ENCODE measurements around the gene TMEM126A. TPM values are rescaled to one million over a fixed set of nuclear protein-coding genes. Genes with fewer than 3 reads are reported as not detected.

TMEM126A gene
- total RNA-seq, 1 donor from 2014 or later: 6.8 TPM

GRCh38 chr11:85680897-85681296 is 33.1 kb downstream of the TMEM126A start:
- no peaks in the 10 kb centered on the region for H3K9me3 ChIP-seq
- H3K27ac ChIP-seq: no peak overlapping the region
- no peaks in the 10 kb centered on the region for H3K27me3 ChIP-seq
- H3K36me3 ChIP-seq: no peaks in the 10 kb centered on the region
- H3K4me3 ChIP-seq: no peak overlapping the region
- no peak for DNase-seq (ENCODE audit: low spot score in 2 of 2)
- intact Hi-C loops (cut with DNase I): loop anchor here (10.0 kb wide), 1 partner anchor 564 kb away; the partner anchor contains the start of gene EED
- H3K4me1 ChIP-seq: peaks cover 3 to 5% of the 10 kb centered on the region in 2 donors
- TF ChIP-seq, protein P1, sequence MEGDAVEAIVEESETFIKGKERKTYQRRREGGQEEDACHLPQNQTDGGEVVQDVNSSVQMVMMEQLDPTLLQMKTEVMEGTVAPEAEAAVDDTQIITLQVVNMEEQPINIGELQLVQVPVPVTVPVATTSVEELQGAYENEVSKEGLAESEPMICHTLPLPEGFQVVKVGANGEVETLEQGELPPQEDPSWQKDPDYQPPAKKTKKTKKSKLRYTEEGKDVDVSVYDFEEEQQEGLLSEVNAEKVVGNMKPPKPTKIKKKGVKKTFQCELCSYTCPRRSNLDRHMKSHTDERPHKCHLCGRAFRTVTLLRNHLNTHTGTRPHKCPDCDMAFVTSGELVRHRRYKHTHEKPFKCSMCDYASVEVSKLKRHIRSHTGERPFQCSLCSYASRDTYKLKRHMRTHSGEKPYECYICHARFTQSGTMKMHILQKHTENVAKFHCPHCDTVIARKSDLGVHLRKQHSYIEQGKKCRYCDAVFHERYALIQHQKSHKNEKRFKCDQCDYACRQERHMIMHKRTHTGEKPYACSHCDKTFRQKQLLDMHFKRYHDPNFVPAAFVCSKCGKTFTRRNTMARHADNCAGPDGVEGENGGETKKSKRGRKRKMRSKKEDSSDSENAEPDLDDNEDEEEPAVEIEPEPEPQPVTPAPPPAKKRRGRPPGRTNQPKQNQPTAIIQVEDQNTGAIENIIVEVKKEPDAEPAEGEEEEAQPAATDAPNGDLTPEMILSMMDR (IDR thresholded peaks at IDR 0.05): no peak

GRCh38 chr11:85682330-85683305 is 34.9 kb downstream of the TMEM126A start:
- Histone ChIP-seq H3K4me1 (peaks cover 5 to 6% of the 10 kb centered on the region in 2 donors), H3K4me3 (peak overlapping the region; percentile 58 to 74), H3K27ac (no peak overlapping the region), H3K9me3 (no peaks in the 10 kb centered on the region), H3K27me3 (no peaks in the 10 kb centered on the region), H3K36me3 (no peaks in the 10 kb centered on the region)
- DNase-seq (ENCODE audit: low spot score in 2 of 2): peak in 1 of 2 donors; percentile 71
- intact Hi-C loops (cut with DNase I): loop anchor here (10.0 kb wide), 1 partner anchor 562 kb away; the partner anchor contains the start of gene EED
- TF ChIP-seq, protein P1 (IDR thresholded peaks at IDR 0.05): no peak

GRCh38 chr11:85685125-85685819 is 37.5 kb downstream of the TMEM126A start:
- DNase-seq (ENCODE audit: low spot score in 2 of 2): no peak
- no peaks in the 10 kb centered on the region for H3K9me3 ChIP-seq
- intact Hi-C loops (cut with DNase I): loop anchor here (1.0 to 10.0 kb wide), 3 partner anchors 56 to 560 kb away; partner anchors contain the start of genes EED and SYTL2
- H3K27me3 ChIP-seq: no peaks in the 10 kb centered on the region
- peaks cover 5 to 6% of the 10 kb centered on the region in 2 donors for H3K4me1 ChIP-seq
- H3K36me3 ChIP-seq: no peaks in the 10 kb centered on the region
- peak overlapping the region; percentile 57 to 73 for H3K27ac ChIP-seq
- H3K4me3 ChIP-seq: peak overlapping the region; percentile 53 to 61
- TF ChIP-seq, protein P1 (IDR thresholded peaks at IDR 0.05): no peak

GRCh38 chr11:85685820-85686459 is 38.2 kb downstream of the TMEM126A start, which contains the start of gene CCDC89:
TSS of gene CCDC89 (minus strand) at chr11:85686195. CDS start at chr11:85686130, 65 bp downstream.
- intact Hi-C loops (cut with DNase I): loop anchor here (1.0 to 10.0 kb wide), 4 partner anchors 22 to 559 kb away; partner anchors contain the start of genes EED and SYTL2
- H3K4me1 ChIP-seq: peaks cover 5 to 6% of the 10 kb centered on the region in 2 donors
- H3K36me3 ChIP-seq: no peaks in the 10 kb centered on the region
- TF ChIP-seq, protein P1 (IDR thresholded peaks at IDR 0.05): no peak
- H3K4me3 ChIP-seq: peak within 1 kb of the TSS; percentile 53 to 61
- peak within 1 kb of the TSS; percentile 57 to 73 for H3K27ac ChIP-seq
- no peaks in the 10 kb centered on the region for H3K27me3 ChIP-seq
- H3K9me3 ChIP-seq: no peaks in the 10 kb centered on the region
- peak; percentile 33 to 91 for DNase-seq (ENCODE audit: low spot score in 2 of 2)

GRCh38 chr11:85694385-85694980 is 46.7 kb downstream of the TMEM126A start:
- intact Hi-C loops (cut with DNase I): no loop called here
- H3K9me3 ChIP-seq: no peaks in the 10 kb centered on the region
- H3K4me1 ChIP-seq: no peaks in the 10 kb centered on the region
- DNase-seq (ENCODE audit: low spot score in 2 of 2): no peak
- no peak overlapping the region for H3K4me3 ChIP-seq
- H3K36me3 ChIP-seq: no peaks in the 10 kb centered on the region
- no peaks in the 10 kb centered on the region for H3K27me3 ChIP-seq
- TF ChIP-seq, protein P1 (IDR thresholded peaks at IDR 0.05): peak in 2 of 3 experiments; percentile 24 to 52
- no peak overlapping the region for H3K27ac ChIP-seq

Measured in ascending aorta (tissue), 2 donors.